HG03575 (cell line): ENCODE results near the gene RTCA.
"Not testable (repeated sequence)": the region's sequence is repeated elsewhere in the genome, so short reads cannot be mapped to it uniquely, and the experiment has no call there.

Source experiments
- ATAC-seq: cut with Tn5 transposase; IDR thresholded peaks from one replicate; pipeline ENCODE4 v1.9.1; 2021; ENCODE audit not compliant: unreplicated experiment, insufficient number of reproducible peaks, low FRiP score; ENCODE audit errors: extremely low read depth

The RTCA gene

DNA sequence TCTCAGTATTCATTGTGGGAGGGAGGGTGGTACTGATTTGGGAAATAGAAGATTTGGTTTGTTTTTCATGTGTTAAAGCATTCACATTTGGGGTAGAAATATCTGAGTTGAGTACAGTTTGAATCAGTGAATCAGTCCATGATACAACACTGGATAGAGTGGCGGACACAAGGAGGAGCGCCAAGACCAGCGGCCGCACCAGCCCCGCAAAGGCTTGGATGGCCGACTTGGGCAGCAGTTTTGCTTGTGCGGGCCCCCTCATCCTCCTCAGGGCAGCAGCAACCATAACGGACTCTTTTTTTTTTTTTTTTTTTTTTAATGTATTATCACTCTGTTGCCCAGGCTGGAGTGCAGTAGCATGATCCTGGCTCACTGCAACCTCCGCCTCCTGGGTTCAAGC lies 66.3 kb downstream of the RTCA start:
- ATAC-seq: no peak

DNA sequence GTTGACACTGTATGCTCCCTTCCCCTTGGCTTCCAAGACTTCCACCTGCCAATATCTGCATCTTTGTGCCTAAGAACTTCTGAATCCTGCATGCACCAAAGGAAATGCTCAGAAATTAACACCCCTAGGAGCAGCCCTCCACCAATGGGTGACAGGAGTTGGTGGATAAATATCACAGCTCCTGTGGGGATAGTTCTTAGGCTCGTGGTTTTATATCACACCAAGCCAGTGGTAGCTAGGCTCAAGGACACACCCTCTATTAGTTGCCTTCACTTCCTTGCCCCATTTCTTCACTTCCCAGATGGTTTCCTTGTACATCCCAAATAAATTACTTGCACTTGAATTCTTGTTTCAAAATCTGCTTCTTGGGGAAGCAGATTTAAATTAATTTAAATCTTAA lies 69.4 kb downstream of the RTCA start:
- ATAC-seq: no peak

DNA sequence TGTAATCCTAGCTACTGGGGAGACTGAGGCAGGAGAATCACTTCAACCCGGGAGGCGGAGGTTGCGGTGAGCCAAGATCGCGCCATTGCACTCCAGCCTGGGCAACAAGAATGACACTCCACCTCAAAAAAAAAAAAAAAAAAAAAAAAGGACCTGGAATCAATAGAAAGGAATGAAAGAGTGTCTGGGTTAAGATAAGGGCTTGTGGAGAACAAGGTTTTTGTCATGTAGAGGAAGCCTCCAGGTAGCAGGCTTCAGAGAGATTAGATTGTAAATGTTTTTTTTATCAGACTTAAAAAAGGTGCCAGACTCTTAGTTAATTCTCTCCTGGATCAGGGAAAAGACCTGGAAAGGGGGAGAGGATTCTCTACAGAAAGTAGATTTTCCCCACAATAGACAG lies 71.9 kb downstream of the RTCA start:
- ATAC-seq: not testable (repeated sequence)

DNA sequence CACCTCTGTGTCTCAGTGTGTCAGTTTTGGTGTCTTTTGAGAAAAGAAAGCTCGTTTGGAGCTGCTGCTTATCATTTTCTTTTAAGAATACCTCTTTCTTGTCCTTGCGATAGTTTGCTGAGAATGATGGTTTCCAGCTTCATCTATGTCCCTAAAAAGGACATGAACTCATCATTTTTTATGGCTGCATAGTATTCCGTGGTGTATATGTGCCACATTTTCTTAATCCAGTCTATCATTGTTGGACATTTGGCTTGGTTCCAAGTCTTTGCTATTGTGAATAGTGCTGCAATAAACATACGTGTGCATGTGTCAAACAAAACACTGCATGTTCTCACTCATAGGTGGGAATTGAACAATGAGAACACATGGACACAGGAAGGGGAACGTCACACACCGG lies 73.7 kb downstream of the RTCA start:
- not testable (repeated sequence) for ATAC-seq

DNA sequence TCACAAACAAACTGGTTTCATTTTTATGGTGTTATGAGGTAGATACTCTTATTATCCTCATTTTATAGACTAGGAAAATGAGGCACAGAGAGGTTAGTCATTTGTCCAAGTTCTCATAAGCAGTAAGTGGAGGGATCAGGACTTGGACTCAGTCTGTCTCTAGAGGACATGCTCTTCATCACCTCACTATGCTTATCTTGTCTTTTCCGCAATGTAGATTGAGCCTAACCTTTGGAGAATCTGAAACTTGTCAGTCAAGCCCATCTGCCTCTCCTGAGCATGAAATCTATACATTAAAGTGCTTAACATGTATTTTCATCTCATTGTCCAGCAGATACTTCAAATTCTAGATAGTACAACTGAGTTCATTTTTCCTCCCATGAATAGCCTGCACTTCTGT lies 74.5 kb downstream of the RTCA start:
- no peak for ATAC-seq

DNA sequence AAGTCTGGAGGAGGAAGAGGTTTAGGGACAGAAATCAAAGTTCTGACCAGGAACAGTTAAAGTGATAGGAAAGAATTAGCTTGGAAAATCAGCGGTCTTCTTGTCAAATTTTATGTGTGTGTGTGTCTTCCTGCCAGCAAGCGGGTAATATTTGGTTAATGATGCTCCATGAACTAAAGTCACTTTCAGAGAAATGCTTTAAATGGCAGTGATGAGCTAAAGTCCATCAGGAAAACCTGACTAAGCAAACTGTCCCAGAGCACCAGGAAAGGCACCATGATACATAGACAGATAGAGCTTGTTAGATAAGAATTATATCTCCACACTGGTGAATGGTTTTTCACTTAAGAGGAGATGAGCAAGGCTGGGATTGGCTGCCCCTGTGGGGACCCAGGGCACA lies 76.3 kb downstream of the RTCA start:
- ATAC-seq: no peak
